Measurements from ENCODE around the gene KYAT1.

The KYAT1 gene

GRCh38 chr9:128908372-128908771 lies 26.6 kb upstream of the KYAT1 start:
- no peak for DNase-seq (ENCODE audit: low read depth)

- DNase-seq (ENCODE audit: low read depth): no peak
These were observed 25.0 kb upstream of the KYAT1 start for GRCh38 chr9:128906741-128907140.

GRCh38 chr9:128905964-128906363 lies 24.2 kb upstream of the KYAT1 start:
- DNase-seq (ENCODE audit: low read depth): no peak

GRCh38 chr9:128903871-128904620 lies 22.3 kb upstream of the KYAT1 start:
- no peak for DNase-seq (ENCODE audit: low read depth)

GRCh38 chr9:128903079-128903461 lies 21.3 kb upstream of the KYAT1 start:
- DNase-seq (ENCODE audit: low read depth): no peak

- DNase-seq (ENCODE audit: low read depth): peak; percentile 79
These were observed 20.8 kb upstream of the KYAT1 start for GRCh38 chr9:128902351-128903078.

GRCh38 chr9:128901822-128902221 lies 20.1 kb upstream of the KYAT1 start:
- no peak for DNase-seq (ENCODE audit: low read depth)

- DNase-seq (ENCODE audit: low read depth): no peak
These were observed 19.6 kb upstream of the KYAT1 start for GRCh38 chr9:128901379-128901778.

- no peak for DNase-seq (ENCODE audit: low read depth)
These were observed 18.0 kb upstream of the KYAT1 start for GRCh38 chr9:128899566-128900322.

- DNase-seq (ENCODE audit: low read depth): no peak
These were observed 17.3 kb upstream of the KYAT1 start for GRCh38 chr9:128898845-128899565.

GRCh38 chr9:128898382-128898781 lies 16.6 kb upstream of the KYAT1 start:
- DNase-seq (ENCODE audit: low read depth): no peak

GRCh38 chr9:128895556-128895955 lies 13.8 kb upstream of the KYAT1 start:
- DNase-seq (ENCODE audit: low read depth): no peak

GRCh38 chr9:128894764-128895163 lies 13.0 kb upstream of the KYAT1 start:
- no peak for DNase-seq (ENCODE audit: low read depth)

GRCh38 chr9:128893354-128893753 lies 11.6 kb upstream of the KYAT1 start:
- DNase-seq (ENCODE audit: low read depth): no peak

- DNase-seq (ENCODE audit: low read depth): no peak
These were observed 10.6 kb upstream of the KYAT1 start for GRCh38 chr9:128892221-128892921.

- no peak for DNase-seq (ENCODE audit: low read depth)
These were observed 9.8 kb upstream of the KYAT1 start for GRCh38 chr9:128891321-128892220.

GRCh38 chr9:128887914-128888350 lies 6.2 kb upstream of the KYAT1 start:
- DNase-seq (ENCODE audit: low read depth): no peak

- DNase-seq (ENCODE audit: low read depth): no peak
These were observed 5.3 kb upstream of the KYAT1 start for GRCh38 chr9:128887049-128887448.

- DNase-seq (ENCODE audit: low read depth): no peak
These were observed 4.6 kb upstream of the KYAT1 start for GRCh38 chr9:128886211-128886891.

GRCh38 chr9:128885798-128886197 lies 4.0 kb upstream of the KYAT1 start:
- DNase-seq (ENCODE audit: low read depth): no peak

Measured in activated gamma-delta T cell treated with anti-CD3 and anti-CD28 coated beads, Interleukin-2, amount 50 U/mL, for 16 hours (primary cell).